ENCODE measurements around the gene DAPK1. TPM values are rescaled to one million over a fixed set of nuclear protein-coding genes. Genes with fewer than 3 reads are reported as not detected.
A peak's percentile ranks its signal among the peaks of the same experiment; 100 is the strongest.

DAPK1 gene
- total and polyA plus RNA-seq, 2 experiments from 2014 or later = 44.4 to 62.3 TPM

- Histone ChIP-seq H3K4me2 (peak overlapping the region; percentile 64), H4K20me1 (ENCODE audit: insufficient read depth, poor library complexity, severe bottlenecking) (no peaks in the 10 kb centered on the region), H3K9me2 (replicated peaks; ENCODE audit: insufficient read depth) (no peaks in the 10 kb centered on the region), H3K4me1 (ENCODE audit: insufficient read depth) (peaks cover 33% of the 10 kb centered on the region), H3K79me2 (peaks cover 81% of the 10 kb centered on the region), H3K4me3 (no peak overlapping the region), H3K27me3 (no peaks in the 10 kb centered on the region), H3K9me3 (ENCODE audit: low read depth) (no peaks in the 10 kb centered on the region), H3K27ac (peak overlapping the region; percentile 72), H2AFZ (no peak overlapping the region), H3K36me3 (replicated peaks; ENCODE audit: insufficient read depth, low read depth) (no peaks in the 10 kb centered on the region)
- peak; percentile 52 for DNase-seq (ENCODE audit: low spot score)
- 50% methylated on average over 15 of the region's 15 CpGs for WGBS (ENCODE audit: low lambda C conversion rate, missing lambda C conversion rate)
- TF ChIP-seq EZH2 (IDR thresholded peaks at IDR 0.05; ENCODE audit: borderline replicate concordance) = no peak
- TF ChIP-seq EZH2phosphoT487 (IDR thresholded peaks at IDR 0.05; ENCODE audit: low read depth, severe bottlenecking, unreplicated experiment) = no peak
- no peak for TF ChIP-seq CTCF (IDR thresholded peaks at IDR 0.05; ENCODE audit: poor library complexity)
Observed at GRCh38 chr9:87592554-87593358, 95.1 kb downstream of the DAPK1 start.

GRCh38 chr9:87593359-87593980 lies 95.8 kb downstream of the DAPK1 start:
- H3K79me2 ChIP-seq = peaks cover 78% of the 10 kb centered on the region
- H3K36me3 ChIP-seq (replicated peaks; ENCODE audit: insufficient read depth, low read depth) = no peaks in the 10 kb centered on the region
- DNase-seq (ENCODE audit: low spot score) = no peak
- H2AFZ ChIP-seq = no peak overlapping the region
- H3K4me1 ChIP-seq (ENCODE audit: insufficient read depth) = peaks cover 38% of the 10 kb centered on the region
- H3K9me3 ChIP-seq (ENCODE audit: low read depth) = no peaks in the 10 kb centered on the region
- H3K4me2 ChIP-seq = no peak overlapping the region
- no peak for TF ChIP-seq EZH2 (IDR thresholded peaks at IDR 0.05; ENCODE audit: borderline replicate concordance)
- TF ChIP-seq CTCF (IDR thresholded peaks at IDR 0.05; ENCODE audit: poor library complexity) = no peak
- TF ChIP-seq EZH2phosphoT487 (IDR thresholded peaks at IDR 0.05; ENCODE audit: low read depth, severe bottlenecking, unreplicated experiment) = no peak
- H3K27me3 ChIP-seq = no peaks in the 10 kb centered on the region
- H3K4me3 ChIP-seq = no peak overlapping the region
- H3K9me2 ChIP-seq (replicated peaks; ENCODE audit: insufficient read depth) = no peaks in the 10 kb centered on the region
- WGBS (ENCODE audit: low lambda C conversion rate, missing lambda C conversion rate) = 94% methylated on average over 5 of the region's 5 CpGs
- no peaks in the 10 kb centered on the region for H4K20me1 ChIP-seq (ENCODE audit: insufficient read depth, poor library complexity, severe bottlenecking)
- H3K27ac ChIP-seq = peak overlapping the region; percentile 72

GRCh38 chr9:87594194-87594593 lies 96.5 kb downstream of the DAPK1 start:
- H3K79me2 ChIP-seq = peaks cover 81% of the 10 kb centered on the region
- peak overlapping the region; percentile 39 for H3K27ac ChIP-seq
- no peak for DNase-seq (ENCODE audit: low spot score)
- no peaks in the 10 kb centered on the region for H4K20me1 ChIP-seq (ENCODE audit: insufficient read depth, poor library complexity, severe bottlenecking)
- no peak overlapping the region for H3K4me3 ChIP-seq
- no peak overlapping the region for H2AFZ ChIP-seq
- no peaks in the 10 kb centered on the region for H3K36me3 ChIP-seq (replicated peaks; ENCODE audit: insufficient read depth, low read depth)
- H3K9me2 ChIP-seq (replicated peaks; ENCODE audit: insufficient read depth) = no peaks in the 10 kb centered on the region
- 85% methylated on average over 4 of the region's 4 CpGs for WGBS (ENCODE audit: low lambda C conversion rate, missing lambda C conversion rate)
- H3K4me2 ChIP-seq = no peak overlapping the region
- H3K27me3 ChIP-seq = no peaks in the 10 kb centered on the region
- no peak for TF ChIP-seq CTCF (IDR thresholded peaks at IDR 0.05; ENCODE audit: poor library complexity)
- no peak for TF ChIP-seq EZH2phosphoT487 (IDR thresholded peaks at IDR 0.05; ENCODE audit: low read depth, severe bottlenecking, unreplicated experiment)
- TF ChIP-seq EZH2 (IDR thresholded peaks at IDR 0.05; ENCODE audit: borderline replicate concordance) = no peak
- no peaks in the 10 kb centered on the region for H3K9me3 ChIP-seq (ENCODE audit: low read depth)
- peaks cover 45% of the 10 kb centered on the region for H3K4me1 ChIP-seq (ENCODE audit: insufficient read depth)
